HPDE6-E6E7 (cell line): ENCODE results near the gene MRE11.
"Not testable (repeated sequence)": the region's sequence is repeated elsewhere in the genome, so short reads cannot be mapped to it uniquely, and the experiment has no call there.

ENCODE experiments used
- DNase-seq: peaks from one replicate; pipeline ENCODE4 v3.0.0; 2011; ENCODE audit warnings: missing footprints; ENCODE audit errors: extremely low spot score

The MRE11 gene

DNA sequence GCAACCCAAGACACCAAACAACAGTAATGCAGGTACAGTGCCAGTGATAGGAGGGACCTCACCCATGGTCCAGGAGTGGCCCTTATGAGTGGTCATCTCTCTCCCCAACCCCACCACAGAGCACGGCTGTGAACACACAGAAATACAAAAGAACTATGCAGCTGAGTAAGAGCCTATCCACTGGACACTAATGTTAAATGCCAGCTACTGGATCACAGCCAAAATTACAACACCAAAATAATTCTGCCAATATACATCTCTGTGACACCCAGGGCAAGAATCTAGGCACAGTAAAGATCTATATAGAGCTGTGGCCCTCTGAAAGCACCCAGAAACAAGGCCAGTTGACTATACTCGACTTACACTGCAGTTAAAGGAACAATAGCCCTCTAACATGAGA lies 69.6 kb downstream of the MRE11 start:
- no peak for DNase-seq

- DNase-seq: no peak
Observed at GRCh38 chr11:94423507-94423906, 70.1 kb downstream of the MRE11 start.

DNA sequence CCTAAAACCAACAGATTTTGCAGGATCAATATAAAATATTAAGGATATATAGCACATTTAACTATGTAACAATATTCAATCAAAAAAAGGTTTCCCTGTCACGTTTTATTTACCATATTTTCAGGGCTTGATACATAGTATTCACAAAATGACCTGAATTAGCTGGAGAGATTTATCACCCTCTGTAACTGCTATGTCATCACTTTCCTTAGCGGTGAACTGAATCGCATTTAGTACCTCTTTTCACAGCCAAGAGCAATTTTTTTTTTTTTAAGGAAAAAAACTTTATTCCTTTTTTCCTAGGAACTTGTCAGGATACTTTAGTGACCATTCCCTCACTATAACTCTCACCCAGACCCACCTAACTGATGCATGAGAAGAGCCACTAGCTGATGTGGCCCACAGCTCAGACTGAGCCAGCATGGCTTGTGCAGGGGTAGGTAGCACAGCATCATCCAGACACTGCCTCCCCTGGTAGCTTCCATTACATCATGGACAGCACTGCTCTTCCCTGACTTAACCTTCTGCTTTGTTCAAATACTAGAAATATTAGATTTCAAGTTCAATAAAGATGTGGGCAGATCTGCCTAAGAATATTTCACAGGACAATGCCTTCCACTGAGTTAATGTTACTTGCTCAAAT lies 75.4 kb downstream of the MRE11 start:
- no peak for DNase-seq

DNA sequence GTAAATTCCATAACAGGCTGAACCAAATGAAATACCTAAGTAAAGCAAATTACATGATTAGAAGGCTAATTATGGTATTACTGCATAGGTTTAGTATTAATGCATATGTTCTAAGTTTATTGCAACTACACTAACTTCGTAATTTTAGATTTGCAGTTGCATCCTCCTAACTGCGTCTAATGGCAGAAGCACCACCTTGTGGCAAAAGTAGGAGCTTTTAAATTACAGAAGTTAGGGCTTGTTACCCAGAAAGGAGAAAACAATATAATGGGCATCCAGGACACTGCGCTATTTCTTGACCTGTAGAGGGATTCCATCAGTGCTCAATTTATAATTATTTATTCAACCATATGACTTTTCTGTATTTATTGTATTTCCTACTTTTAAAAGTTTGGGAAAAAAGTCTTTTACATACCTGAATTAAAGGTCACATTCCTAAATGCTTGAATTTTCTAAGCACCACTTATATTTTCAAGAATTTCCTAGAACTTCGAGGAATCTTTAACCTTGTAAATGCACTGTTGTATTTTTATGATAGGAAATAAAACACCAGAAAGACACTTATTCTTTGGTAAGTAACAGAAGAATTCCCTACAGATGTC lies 76.2 kb downstream of the MRE11 start:
- no peak for DNase-seq

GRCh38 chr11:94405062-94405833 lies 88.4 kb downstream of the MRE11 start:
- DNase-seq: no peak

DNA sequence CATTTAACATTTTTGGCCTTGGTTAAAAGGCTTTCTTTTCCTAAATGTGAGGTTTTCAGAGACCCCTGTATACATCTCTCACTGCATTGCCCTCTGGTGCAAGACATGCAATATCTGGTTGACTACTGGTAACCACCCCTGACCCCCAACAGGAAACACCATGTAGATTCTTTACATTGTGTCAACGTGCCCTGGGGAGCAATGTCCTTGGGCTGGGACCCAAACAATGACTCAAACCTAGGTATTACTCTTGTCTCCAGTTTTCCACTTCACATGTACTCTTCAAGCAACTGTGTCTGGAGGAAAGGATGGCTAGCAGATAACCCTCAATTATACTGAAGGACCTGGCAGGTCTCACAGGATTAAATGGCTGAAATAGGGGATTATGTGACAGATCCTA lies 91.3 kb downstream of the MRE11 start:
- no peak for DNase-seq

- no peak for DNase-seq
Observed at GRCh38 chr11:94401773-94402265, 91.8 kb downstream of the MRE11 start.

DNA sequence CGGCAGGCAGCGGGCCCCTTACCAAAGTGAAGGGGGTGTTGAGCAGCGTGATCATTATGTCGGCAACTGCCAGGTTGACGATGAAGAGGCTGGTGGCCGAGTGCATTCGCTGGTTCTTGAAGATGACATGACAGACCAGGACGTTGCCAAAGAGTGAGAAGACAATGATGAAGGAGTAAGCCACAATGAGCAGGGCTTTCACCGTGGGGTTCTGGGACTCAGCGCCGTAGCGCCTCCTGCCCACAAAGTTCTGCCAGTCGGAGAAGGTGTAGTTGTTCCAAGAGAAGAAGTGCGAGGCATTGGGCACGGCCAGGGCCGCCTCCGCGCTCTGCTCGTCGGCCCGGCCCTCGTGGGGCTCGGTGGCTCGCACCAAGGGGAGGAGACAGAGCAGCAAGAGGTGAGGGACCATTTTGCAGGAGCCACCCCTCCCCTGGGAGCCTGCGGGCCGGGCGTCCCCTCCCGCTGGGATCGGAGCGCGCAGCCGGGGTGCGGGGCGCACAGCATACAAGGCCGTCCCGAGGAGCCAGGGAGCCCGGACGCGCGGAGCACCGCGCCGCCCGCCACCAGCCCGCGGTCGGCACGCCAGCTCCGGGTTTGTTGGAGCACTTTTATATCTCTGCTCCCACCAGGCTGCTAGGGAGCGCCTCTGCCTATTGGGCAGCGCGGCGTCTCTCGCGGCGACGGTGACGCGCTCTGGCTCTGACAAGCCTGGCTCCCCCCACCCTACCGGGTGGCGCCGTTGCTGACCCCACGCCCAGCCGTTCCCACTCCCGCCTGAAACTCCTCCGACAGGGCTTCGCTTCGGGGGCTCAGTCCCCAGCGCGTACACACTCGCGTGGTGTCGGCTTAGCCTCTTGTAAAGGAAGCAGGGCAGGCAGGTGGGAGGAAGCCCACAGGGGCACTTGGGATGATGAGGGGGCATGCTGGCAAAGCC lies 92.5 kb downstream of the MRE11 start, which contains the start of gene GPR83:
TSS of gene GPR83 (minus strand) at position 581 of the 934 bp plus-strand sequence. CDS start at position 409, 172 bp downstream.
- no peak for DNase-seq

DNA sequence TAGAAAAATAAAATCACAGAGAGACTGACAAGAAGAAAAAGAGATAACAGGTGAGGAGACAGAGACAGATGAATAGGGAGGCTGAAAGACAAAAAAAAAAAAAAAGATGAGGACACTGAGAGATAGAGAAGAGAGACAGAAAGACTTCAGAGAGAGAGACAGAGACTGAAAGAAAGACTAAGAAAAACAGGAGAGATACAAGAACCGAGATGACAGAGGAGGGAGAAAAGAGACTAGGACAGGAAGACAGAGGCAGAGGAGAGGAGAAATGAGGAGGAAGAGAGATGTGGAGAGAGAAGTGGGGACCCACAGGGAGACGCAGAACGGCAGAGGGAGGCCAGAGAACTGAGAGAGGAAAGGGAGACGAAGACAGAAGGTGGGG lies 93.2 kb downstream of the MRE11 start:
- no peak for DNase-seq

GRCh38 chr11:94400050-94400449 lies 93.6 kb downstream of the MRE11 start:
- no peak for DNase-seq

DNA sequence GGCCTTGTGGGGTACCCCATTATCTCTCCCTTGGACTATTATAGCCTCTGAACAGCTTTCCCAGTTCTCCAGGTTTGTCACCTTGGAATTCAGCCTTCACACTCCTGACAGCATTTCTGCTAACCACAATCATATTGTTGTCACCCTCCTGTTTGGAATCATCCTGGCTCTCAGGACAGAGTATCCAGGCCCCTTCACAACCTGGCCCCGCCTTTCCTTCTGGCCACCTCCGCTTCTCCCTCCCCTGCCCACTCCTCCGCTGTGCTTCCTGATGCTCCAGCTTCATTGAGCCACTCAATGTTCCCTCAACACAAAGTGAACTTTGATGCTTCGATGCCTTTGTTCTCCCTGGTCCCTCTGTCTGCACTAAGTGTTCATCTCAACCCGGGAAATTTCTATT lies 95.5 kb downstream of the MRE11 start:
- no peak for DNase-seq

- no peak for DNase-seq
Observed at GRCh38 chr11:94396282-94396681, 97.4 kb downstream of the MRE11 start.

DNA sequence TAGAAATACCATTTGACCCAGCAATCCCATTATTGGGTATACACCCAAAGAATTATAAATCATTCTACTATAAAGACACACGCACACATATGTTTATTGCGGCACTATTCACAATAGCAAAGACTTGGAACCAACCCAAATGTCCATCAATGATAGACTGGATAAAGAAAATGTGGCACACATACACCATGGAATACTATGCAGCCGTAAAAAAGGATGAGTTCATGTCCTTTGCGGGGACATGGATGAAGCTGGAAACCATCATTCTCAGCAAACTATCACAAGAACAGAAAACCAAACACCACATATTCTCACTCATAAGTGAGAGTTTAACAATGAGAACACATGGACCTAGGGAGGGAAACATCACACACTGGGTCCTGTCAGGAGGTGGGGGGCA lies 101.7 kb downstream of the MRE11 start:
- not testable (repeated sequence) for DNase-seq

DNA sequence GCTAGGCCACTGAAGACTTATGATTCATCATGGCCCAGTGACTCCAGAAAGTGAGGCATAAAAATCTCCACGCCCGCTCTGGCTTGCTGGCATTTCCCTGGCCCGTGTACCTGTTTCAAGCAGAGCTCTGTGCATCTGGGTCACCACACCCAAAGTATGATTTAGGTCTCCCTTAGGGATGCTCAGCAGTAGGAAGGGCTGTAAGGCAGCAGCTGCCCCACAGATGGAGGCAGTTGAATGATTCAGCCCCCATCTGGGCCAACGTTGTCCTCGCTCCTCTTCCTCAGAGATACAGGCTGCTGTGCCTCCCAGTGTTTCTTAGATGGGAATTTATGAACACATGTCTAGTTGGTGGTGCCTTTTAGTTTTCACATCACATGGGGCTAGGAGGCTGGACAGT lies 114.0 kb downstream of the MRE11 start:
- DNase-seq: no peak

DNA sequence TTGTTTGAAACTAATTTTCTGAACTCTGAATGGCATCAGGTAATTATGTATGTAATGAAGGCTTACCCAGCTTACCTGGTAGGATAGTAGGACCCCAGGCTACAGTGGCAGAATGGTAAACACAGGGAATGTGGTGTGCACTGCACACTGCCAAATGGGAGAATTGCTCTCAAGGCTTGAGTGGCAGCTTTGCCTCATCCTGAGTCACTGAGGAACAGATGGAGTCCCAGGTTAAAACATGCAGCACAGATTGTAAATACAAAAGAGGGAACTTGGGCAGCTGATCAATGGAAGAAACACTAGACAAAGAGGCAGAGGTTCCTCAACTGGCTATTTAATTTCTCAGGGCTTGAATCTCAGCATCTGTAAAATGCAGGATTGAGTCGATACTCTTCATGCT lies 116.8 kb downstream of the MRE11 start:
- DNase-seq: no peak

- DNase-seq: not testable (repeated sequence)
Observed at GRCh38 chr11:94370576-94370975, 123.1 kb downstream of the MRE11 start.
